Measurements from ENCODE around the gene SELL. TPM values are rescaled to one million over a fixed set of nuclear protein-coding genes. Genes with fewer than 3 reads are reported as not detected.
"Not testable (repeated sequence)": the region's sequence is repeated elsewhere in the genome, so short reads cannot be mapped to it uniquely, and the experiment has no call there.

The SELL gene
- total RNA-seq, 2 donors from 2014 or later: 0.64 to 1.7 TPM

GRCh38 chr1:169680377-169681019, 30.9 kb downstream of the SELL start:
- no peak for ATAC-seq
- DNase-seq: peak in 1 of 2 donors; percentile 17
- intact Hi-C loops (cut with DNase I, micrococcal nuclease): no loop called here

DNA sequence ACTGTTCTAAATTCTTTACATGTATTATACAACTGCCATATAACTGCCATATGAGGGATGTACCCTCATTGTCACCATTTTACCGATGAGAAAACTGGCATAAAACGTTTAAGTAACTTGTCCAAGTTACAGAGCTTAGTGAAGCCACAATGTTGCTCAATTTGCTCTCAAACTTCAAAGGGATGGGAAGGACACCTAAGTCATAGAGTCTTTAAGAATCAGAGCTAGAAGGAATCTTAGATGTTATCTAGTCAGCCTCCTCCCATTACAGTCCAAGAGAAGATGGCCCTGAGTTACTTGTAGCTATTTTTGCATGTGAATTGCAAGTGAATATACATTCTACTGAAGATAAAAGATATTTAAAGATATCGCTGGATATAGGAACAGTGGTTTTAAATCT, 31.7 kb downstream of the SELL start:
- ATAC-seq (no peak), DNase-seq (no peak)
- intact Hi-C loops (cut with DNase I, micrococcal nuclease): no loop called here

DNA sequence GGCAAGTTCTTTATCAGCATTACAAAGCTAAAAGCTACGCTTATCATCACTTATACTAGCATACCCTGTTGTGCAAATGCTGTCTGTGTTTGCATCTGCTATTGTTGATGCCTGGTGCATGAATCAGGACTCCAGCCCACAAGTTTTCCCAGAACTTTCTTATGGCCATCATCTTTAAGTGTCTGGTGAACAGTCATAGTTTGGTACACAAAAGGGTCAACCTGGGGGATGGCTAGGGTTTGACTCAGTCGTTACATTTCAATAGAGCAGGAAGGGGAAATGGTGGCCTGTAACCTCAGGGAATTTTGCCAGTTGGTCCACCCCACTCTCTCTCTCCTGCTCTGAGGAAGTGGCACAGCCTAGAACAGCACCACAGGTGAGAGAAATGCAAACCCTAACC, 35.4 kb downstream of the SELL start:
- DNase-seq (no peak), ATAC-seq (no peak)
- intact Hi-C loops (cut with DNase I, micrococcal nuclease): no loop called here

DNA sequence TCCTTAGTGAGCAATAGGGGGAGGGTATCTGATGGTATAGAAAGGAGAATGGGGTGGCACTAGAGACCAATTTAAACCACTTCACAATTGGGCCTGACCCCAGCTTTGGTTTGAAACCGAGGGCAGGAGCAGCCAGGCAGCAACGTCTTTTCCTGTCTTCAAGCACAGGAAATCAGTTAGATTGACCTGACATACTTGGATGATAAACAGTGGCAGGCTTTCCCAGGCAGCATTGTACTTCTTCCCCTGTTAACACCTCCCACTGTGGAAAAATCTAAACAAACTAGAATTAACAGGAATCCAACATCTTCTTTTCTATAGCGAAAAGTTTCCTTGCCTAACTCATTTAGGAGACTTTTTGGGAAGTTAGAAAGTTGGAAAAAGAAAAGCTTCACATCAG, 40.6 kb downstream of the SELL start:
- ATAC-seq: no peak

GRCh38 chr1:169670244-169670643, 41.2 kb downstream of the SELL start:
- ATAC-seq; DNase-seq; intact Hi-C loops (cut with DNase I, micrococcal nuclease): not testable (repeated sequence)

More for the DNA sequence above, 40.6 kb downstream of the SELL start:
- no peak for DNase-seq
- intact Hi-C loops (cut with DNase I, micrococcal nuclease): no loop called here

DNA sequence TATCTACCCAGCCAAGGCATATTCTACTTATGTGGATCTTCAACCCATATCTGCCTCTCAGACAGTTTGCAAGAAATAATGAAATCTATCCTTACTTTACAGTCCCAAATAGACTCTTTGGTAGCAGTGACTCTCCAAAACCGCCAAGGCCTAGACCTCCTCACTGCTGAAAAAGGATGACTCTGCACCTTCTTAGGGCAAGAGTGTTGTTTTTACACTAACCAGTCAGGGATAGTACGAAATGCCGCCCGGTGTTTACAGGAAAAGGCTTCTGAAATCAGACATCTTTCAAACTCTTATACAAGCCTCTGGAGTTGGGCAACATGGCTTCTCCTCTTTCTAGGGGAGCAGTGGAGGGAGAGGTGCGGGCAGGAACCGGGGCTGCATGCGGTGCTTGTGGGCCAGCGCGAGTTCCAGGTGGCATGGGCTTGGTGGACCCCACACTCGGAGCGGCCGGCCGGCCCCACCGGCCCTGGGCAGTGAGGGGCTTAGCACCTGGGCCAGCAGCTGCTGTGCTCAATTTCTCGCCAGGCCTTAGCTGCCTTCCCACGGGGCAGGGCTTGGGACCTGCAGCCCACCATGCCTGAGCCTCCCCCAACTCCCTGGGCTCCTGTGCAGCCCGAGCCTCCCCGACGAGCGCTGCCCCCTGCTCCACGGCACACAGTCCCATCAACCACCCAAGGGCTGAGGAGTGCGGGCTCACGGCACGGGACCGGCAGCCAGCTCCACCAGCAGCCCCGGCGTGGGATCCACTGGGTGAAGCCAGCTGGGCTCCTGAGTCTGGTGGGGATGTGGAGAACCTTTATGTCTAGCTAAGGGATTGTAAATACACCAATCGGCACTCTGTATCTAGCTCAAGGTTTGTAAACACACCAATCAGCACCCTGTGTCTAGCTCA, 43.5 kb downstream of the SELL start:
- DNase-seq; ATAC-seq; intact Hi-C loops (cut with DNase I, micrococcal nuclease): not testable (repeated sequence)

DNA sequence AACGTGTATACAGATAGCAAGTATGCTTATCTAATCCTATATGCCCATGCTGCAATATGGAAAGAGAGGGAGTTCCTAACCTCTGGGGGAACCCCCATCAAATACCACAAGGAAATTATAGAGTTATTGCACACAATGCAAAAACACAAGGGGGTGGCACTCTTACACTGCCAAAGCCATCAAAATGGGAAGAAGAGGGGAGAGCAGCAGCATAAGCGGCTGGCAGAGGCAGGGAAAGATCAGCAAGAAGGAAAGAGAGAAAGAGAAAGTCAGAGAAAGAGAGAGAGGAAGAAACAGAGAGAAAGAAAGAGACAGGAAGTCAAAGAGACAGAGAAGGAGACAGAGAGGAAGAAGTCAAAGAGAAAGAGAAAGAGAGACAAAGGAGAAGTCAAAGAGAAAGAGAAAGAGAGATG, 44.2 kb downstream of the SELL start:
- DNase-seq; intact Hi-C loops (cut with DNase I, micrococcal nuclease); ATAC-seq: not testable (repeated sequence)

DNA sequence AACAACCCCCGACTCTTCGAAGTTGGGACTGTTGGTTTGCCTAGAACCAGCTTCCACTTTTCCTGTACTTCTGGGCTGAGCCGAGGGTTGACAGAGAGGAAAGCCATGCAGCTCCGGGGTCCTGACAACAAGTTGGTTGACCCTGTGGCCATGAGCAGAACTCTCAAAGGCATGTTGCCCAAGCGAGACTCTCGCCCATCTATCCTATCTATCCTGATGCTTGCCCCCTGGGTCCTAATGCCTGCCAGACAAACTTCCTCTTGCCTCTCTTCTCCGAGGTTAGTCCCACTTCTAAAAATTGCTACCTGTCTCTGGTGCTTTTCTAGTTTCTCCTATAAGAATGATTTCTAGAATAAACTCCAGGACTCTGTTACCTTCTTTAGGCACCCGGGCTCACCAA, 48.7 kb downstream of the SELL start:
- DNase-seq; intact Hi-C loops (cut with DNase I, micrococcal nuclease); ATAC-seq: not testable (repeated sequence)

- DNase-seq; intact Hi-C loops (cut with DNase I, micrococcal nuclease); ATAC-seq: not testable (repeated sequence)
These were observed 50.4 kb downstream of the SELL start for GRCh38 chr1:169661066-169661465.

DNA sequence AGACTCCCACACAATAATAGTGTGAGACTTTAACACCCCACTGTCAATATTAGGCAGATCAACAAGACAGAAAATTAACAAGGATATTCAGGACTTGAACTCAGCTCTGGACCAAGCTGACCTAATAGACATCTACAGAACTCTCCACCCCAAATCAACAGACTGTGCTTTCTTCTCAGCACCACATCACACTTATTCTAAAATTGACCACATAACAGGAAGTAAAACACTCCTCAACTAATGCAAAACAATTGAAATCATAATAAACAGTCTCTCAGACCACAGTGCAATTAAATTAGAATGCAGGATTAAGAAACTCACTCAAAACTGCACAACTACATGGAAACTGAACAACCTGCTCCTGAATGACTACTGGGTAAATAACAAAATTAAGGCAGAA, 52.6 kb downstream of the SELL start:
- ATAC-seq; intact Hi-C loops (cut with DNase I, micrococcal nuclease); DNase-seq: not testable (repeated sequence)

- intact Hi-C loops (cut with DNase I, micrococcal nuclease): no loop called here
- no peak for ATAC-seq
- no peak for DNase-seq
These were observed 57.5 kb downstream of the SELL start for GRCh38 chr1:169653873-169654272.

DNA sequence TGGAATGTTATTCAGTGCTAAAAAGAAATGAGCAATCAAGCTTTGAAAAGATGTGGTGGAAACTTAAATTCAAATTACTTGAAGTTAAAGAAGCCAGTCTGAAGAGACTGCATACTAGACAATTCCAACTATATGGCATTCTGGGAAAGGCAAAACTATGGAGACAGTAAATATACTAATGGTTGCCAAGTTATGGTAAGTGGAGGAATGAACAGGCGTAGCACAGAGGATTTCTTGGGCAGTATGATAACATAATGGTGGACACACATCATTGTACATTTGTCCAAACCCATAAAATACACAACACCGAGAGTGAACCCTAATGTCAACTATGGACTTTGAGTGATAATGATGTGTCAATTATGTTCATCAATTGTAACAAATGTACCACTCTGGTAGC, 60.4 kb downstream of the SELL start:
- ATAC-seq: no peak
- intact Hi-C loops (cut with DNase I, micrococcal nuclease): no loop called here
- no peak for DNase-seq

GRCh38 chr1:169650551-169650950, 60.9 kb downstream of the SELL start:
- intact Hi-C loops (cut with DNase I, micrococcal nuclease): no loop called here
- ATAC-seq (no peak), DNase-seq (no peak)

GRCh38 chr1:169648709-169649108, 62.7 kb downstream of the SELL start:
- ATAC-seq: no peak
- DNase-seq: no peak
- intact Hi-C loops (cut with DNase I, micrococcal nuclease): no loop called here

GRCh38 chr1:169648187-169648586, 63.2 kb downstream of the SELL start:
- ATAC-seq: no peak
- intact Hi-C loops (cut with DNase I, micrococcal nuclease): no loop called here

GRCh38 chr1:169647512-169647911, 63.9 kb downstream of the SELL start:
- ATAC-seq: no peak
- intact Hi-C loops (cut with DNase I, micrococcal nuclease): no loop called here
- no peak for DNase-seq

More at GRCh38 chr1:169648187-169648586, 63.2 kb downstream of the SELL start:
- no peak for DNase-seq

DNA sequence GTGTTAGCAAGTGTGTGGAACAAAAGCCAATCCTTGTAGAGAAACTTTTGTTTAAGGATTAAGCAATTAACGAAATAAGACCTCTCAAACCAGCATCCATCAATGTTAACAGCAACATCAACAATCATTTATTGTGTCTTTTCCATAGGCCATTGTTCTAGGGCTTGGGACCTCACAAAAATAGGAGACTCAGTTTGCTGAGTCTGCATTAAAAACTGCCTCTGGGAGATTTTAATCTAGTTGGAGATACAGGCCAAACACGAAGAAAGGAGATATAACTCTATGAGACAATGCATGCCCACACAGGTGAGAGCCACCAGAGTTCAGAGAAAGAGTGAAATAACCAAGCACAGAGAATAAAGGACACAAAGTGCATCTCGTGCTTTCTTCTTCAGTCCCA, 67.1 kb downstream of the SELL start:
- intact Hi-C loops (cut with DNase I, micrococcal nuclease): no loop called here
- ATAC-seq (no peak), DNase-seq (no peak)

Measured in left colon (tissue), 2 donors.